Gastroesophageal sphincter (tissue), 3 donors: ENCODE measurements around the gene SDC4.

Experiments
- EP300 ChIP-seq: sonication (generic); formaldehyde crosslinking; IDR thresholded peaks from one replicate; pipeline ENCODE4 v1.6.1; 2017; ENCODE audit warnings: antibody characterized with exemption, mild to moderate bottlenecking
- POLR2A ChIP-seq, 2 donors: fragments of 450-650 bp; IDR thresholded peaks; one replicate each; pipeline ENCODE4 v1.6.1; 2017; ENCODE audit warnings: antibody characterized with exemption in 2 of 2, mild to moderate bottlenecking in 2 of 2, moderate library complexity in 1 of 2
- POLR2AphosphoS5 ChIP-seq: sonication (generic); formaldehyde crosslinking; IDR thresholded peaks from one replicate; pipeline ENCODE4 v1.6.1; 2017; ENCODE audit warnings: antibody characterized with exemption
- TF ChIP-seq, protein P1 (sequence below), 4 experiments: fragments of 200-600 bp in 2 of 4; fragments of 450-650 bp in 2 of 4; sonication (generic) in 1 of 4; IDR thresholded peaks; one replicate each; pipeline ENCODE4 v1.5.1; 2017 to 2019; ENCODE audit warnings: antibody characterized with exemption in 4 of 4, mild to moderate bottlenecking in 2 of 4, moderate library complexity in 2 of 4

- no peak for TF ChIP-seq POLR2A (IDR thresholded peaks at IDR 0.05)
- TF ChIP-seq, protein P1, sequence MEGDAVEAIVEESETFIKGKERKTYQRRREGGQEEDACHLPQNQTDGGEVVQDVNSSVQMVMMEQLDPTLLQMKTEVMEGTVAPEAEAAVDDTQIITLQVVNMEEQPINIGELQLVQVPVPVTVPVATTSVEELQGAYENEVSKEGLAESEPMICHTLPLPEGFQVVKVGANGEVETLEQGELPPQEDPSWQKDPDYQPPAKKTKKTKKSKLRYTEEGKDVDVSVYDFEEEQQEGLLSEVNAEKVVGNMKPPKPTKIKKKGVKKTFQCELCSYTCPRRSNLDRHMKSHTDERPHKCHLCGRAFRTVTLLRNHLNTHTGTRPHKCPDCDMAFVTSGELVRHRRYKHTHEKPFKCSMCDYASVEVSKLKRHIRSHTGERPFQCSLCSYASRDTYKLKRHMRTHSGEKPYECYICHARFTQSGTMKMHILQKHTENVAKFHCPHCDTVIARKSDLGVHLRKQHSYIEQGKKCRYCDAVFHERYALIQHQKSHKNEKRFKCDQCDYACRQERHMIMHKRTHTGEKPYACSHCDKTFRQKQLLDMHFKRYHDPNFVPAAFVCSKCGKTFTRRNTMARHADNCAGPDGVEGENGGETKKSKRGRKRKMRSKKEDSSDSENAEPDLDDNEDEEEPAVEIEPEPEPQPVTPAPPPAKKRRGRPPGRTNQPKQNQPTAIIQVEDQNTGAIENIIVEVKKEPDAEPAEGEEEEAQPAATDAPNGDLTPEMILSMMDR (IDR thresholded peaks at IDR 0.05): no peak
- TF ChIP-seq EP300: no peak
- no peak for TF ChIP-seq POLR2AphosphoS5
These were observed 24.0 kb upstream of the SDC4 start for GRCh38 chr20:45372241-45372640.
